ENCODE measurements around the gene DFFB.

GRCh38 chr1:3864884-3865283, 7.6 kb downstream of the DFFB start:
- TF ChIP-seq POLR2A (IDR thresholded peaks at IDR 0.05) (no peak), CTCF (IDR thresholded peaks at IDR 0.05) (no peak)
